Heart left ventricle (tissue), 13 donors: Measurements from ENCODE around the gene NOX5.

Experiments used
- CTCF ChIP-seq, 12 donors: fragments of 200-600 bp; sonication (generic) in 4 of 12; IDR thresholded peaks; one replicate each; pipeline versions ENCODE4 v1.5.0 to v1.8.0; 2018 to 2022; ENCODE audit warnings: antibody characterized with exemption in 12 of 12, mild to moderate bottlenecking in 5 of 12
- POLR2A ChIP-seq, 2 donors: fragments of 450-650 bp; IDR thresholded peaks; one replicate each; pipeline ENCODE4 v1.6.1; 2017; ENCODE audit warnings: antibody characterized with exemption in 2 of 2, mild to moderate bottlenecking in 2 of 2, moderate library complexity in 2 of 2
- donor health status: ischemic (EF 13 %, LVEDD 7.1; RV severe dilation, severe dysfunction).
- donor health status: DM: no; HTN: yes; CAD: no.
- donor health status: DM: no; HTN: no; CAD: no.
- donor health status: ischemic (EF 25% LVEDD 6.9; RV normal size, moderate dysfunction).
- donor health status: ischemic (EF 25% LVEDD 5.7; RV mildly dilated, moderate dysfunction).
- donor health status: ischemic (EF 35%, LVEDD 5.7; RV mildly dilated, moderate dysfunction).
- donor health status: nonischemic (EF 11% LVEDD 7.7; RV severe dilation, severe dysfunction).
- donor health status: DM: yes; HTN: yes; CAD: no.
- donor health status: PGD.
- donor health status: ischemic (EF 29% LVEDD 5.4; RV normal size, mild dysfunction).
- donor health status: nonischemic (EF 23%, LVEDD 6.1; RV moderate dilation, normal function).

GRCh38 chr15:69064649-69065048 lies 50.2 kb downstream of the NOX5 start:
- TF ChIP-seq POLR2A (IDR thresholded peaks at IDR 0.05) (no peak), CTCF (IDR thresholded peaks at IDR 0.05) (no peak)
